ENCODE measurements around the gene ACP1.

Gene ACP1

DNA sequence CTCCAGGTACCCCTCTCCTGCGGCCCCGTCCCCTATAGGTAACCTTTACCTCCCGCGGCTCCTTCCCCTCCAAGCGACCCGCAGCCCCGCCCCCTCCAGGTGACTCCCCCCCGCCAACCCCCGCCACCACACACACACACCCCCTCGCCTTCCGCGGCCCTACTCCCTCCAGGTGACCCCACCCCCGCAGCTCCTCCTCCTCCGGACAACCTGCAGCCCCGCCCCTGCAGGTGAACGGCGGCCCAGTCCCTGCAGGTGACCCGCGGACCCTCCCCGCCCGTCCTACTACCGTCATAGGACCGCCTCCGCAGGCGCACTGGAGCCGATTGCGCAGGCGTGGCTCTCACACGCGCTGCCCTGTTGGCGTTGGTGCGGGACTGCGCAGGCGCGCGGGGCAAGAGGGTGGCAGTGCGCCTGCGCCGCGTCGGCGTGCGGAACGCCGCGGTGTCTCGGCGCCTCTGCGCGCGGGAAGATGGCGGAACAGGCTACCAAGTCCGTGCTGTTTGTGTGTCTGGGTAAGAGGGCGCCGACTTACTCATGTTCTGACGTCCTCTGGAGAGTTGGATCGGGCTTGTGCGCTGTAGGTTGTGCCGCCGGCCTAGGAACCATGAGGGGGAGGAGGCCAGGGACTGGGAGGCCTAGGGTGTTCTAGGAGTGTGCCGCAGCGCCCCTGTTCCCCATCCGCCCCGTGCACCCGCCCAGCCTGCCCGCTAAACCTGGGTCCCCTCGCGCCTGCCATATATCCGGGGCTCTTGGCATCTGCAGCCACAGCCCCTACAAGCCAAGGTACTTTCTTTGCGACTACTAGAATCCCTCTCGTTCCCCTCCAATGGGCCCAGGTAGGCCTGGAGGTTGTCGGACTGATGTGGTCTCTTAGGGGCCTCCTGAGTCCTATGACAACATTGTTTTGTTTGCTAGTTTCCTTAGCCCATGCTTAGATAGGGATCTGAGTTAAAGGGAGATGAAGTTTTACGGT lies at the start of gene ACP1:
ACP1 (plus strand) TSS at position 455 of the 976 bp plus-strand sequence; CDS start at position 473, 18 bp downstream.
- no peak for FAIRE-seq

DNA sequence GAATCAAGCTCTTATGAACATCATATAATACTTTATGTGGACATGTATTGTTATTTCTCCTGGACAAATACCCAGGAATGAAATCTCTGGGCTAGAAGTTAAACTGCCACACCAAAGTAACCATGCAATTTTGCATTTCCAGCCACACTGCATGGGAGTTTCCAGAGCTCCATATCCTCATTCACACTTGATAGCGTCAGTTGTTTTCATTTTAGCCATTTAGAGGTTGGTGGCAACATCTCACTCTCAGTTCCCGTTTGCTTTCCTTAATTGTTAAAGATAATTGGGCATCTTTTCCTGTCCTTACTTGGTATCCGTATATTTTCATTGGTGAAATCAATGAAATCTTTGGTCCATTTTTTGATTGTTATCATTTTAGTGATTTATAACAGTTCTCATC lies 48.7 kb upstream of the ACP1 start:
- FAIRE-seq: no peak

DNA sequence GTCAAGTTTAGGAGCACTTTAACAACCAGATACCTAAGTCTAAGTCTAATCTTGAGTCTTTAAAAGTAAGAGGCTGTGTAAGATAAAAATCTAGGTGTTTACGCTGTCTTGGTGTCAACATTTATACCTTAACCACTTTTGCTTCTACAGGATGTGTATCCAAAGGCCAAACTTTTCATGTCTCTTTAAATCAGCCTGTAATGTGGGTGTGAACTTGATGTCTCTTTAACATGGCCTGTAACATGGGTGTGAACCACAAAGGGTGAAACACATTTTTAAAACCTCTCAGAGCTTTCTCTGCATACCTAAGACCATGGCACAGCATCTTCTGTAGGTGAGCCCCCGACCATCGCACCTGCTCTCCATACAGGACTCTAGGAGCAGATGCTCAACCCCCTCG lies 41.3 kb upstream of the ACP1 start:
- FAIRE-seq: no peak

DNA sequence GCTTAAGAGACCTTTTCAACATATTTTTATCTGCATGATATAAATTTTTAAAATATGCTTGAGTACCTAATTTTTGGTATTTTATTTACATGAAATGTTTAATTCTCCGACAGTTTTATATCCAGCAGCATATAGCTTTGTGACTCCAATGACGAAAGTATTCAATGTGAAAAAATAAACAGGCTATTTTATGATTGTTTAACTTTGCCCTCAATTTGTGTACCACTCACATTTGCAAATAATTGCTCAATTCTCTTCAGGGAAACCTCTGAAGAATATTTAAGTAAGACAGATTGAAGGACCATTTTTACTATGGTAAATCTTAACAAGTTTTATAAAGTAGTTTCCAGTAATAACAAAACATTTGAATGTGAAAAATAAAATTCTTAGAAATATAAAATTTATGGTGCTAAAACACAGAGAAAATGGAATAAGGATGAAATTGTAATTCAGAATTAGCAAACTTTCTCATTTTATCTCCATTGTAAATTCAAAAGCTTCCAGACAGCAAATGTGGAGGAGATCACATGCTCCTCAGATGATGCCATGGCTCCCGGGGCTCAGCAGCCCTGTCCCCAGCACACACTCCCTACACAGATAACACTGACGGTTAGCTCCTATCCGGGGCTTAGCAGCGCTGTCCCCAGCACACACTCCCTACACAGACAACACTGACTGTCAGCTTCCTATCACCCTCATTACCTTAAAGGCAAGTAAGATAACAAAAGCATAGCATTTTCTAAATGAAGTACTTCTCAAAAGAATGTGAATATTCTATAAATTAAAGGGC lies 40.6 kb upstream of the ACP1 start:
- FAIRE-seq: no peak

DNA sequence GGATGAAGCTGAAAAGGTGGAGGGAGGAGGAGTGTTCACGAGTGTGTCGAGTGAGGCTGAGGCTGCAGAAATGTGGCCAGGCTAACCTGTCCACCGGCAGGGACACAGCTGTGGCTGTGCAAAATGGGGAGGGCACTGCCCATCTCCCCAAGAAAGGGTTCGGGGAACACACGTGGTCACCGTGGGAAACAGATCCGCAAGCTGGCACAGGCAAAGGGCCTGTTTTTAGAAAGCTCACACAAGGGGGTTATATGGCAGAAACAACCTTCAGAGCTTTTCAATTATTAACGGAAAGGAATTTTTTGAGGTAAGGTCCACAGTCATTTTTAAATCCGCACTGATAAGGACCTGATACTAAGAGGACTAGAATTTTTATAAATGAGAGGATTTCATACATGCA lies 36.6 kb upstream of the ACP1 start:
- FAIRE-seq: no peak

DNA sequence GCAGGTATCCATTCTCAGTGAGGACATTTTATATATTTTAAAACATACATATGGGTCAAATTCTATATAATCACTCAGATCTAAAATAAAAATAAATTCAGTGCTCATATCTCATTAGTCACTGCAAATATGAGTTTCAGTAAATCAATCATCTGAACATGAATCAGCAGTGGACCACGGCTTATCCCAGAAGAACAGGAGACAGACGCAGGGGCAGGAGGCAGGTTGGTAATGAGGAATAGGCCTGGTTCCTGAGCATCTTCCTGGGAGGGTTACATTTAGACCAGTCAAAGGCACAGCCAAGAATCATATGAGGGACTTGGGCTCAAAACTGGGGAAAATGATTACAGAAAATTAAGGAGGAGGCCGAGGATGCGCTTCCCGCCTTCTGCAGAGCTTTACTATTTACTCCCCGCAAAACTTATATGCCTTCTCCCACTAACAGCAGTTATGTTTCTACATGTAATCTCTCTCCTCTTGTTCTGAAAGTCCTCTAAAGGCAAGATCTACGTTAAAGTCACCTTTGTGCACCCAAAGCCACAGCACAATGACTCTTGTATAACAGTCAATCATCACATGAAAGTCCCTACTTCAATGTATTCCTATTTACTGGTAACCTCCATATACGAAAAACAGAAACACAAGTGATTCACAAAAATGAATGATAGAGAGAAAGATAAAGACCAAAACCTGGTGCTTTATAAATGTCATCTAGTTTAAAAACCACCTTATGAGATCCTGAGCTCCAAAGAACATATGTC lies 36.0 kb upstream of the ACP1 start:
- no peak for FAIRE-seq

DNA sequence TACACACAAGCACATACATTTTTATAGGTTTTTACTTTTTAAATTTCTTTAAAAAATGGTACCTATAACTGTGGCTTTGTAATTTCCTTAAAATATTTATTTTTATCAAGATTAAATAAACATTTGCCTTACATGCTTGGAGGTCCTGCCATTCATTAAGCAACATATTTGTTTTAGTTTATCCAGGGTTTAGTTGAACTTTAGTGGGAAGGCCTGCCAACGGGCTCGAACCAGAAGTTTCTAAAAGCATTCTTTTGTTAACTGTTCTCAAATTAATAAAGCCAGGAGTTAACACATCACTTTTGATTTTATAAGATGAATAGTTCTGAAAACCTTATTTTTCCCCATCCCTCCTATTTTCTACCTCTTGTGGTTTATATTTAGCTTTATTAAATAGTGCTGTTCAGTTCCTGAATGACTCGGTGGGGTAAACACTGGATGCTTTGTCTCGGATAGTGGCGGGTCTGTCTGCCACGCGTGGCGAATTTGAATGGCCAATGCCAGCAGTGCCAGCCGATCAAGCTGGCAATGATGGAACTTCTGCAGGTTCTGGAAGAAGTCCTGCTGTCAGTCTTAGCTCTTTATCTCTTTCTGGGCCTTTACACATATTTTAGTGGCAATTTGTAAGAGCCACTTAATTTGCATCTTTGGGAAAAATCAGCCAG lies 33.1 kb upstream of the ACP1 start:
- no peak for FAIRE-seq

DNA sequence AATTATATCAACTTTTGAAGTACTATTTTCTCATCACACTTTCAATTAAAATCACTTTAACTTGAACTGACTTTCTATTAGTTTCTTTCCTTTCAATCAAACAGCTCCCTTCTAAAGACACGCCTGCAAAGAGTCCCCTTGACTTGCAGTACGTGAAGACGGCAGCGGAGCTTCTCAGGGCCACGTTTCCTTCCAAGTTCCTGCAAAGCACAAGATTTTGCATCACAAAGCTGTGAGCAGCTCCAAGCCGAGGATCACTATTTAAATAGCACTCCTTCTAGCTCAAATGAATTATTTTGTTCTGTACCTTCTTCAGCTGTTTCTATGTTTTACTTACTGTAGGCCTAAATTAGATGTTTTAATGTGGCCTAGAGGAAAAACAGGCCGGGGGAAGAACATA lies 31.7 kb upstream of the ACP1 start:
- FAIRE-seq: no peak

DNA sequence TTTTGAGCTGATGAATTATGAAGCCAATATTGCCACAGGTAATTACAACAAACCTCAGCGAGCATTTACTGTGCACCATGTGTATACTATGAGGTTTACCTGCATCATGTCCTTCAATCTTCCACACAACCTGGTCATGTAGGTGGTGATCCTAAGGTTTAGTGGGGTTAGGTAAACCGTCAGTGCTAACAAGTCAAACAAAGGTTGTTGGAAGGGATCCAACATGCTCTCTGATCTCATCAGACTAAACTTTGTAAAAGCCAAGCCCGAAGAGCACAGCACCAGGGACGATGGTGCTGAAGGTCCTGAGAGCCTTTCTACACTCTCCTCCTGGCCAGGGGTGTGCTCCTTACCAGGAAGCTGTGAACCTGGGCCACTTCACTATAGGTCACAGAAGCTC lies 30.3 kb upstream of the ACP1 start:
- no peak for FAIRE-seq

DNA sequence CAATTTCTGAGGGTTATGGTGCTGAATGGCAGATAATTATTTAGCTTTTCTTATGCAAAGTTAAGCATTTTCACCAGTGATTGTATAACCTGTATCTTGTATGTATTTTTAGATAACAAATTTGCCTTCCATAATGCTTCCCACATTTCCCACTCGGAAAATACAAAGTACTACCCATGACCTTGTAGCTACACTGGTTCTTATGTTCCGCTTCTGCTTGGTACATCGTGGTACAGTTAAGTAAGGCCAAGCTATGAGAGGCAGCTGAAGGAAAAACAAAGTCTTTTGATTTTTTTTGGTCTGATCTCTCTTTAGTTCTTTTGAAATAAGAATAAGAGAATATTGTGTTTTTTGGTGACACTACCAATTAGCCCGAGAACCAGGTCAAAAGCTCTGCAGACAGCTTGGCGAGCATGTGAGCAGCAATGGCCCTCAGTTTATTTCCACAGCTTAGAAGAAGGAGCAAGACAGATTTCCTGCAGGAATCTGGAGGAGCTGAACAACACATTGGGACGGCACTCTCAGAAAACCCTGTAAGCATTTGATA lies 27.7 kb upstream of the ACP1 start:
- FAIRE-seq: no peak

DNA sequence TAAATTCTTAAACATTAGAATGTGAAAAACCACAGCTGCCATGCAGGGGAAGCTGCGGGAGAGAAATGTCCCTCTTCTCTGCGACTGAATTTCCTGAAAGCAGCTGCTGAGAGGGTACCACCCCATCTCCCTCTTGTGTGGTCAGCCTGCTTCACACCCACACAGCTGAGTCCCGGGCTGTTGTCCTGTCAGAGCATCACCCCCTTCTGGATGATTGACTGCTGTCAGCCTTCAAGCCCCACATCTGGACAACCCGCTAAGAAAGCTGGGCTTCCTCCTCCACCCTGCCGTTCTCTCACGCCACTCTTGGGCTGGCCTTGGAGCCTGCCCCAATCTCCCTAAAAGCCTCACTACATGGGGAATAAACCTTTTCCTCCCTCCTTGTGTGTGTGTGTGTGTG lies 26.9 kb upstream of the ACP1 start:
- no peak for FAIRE-seq

DNA sequence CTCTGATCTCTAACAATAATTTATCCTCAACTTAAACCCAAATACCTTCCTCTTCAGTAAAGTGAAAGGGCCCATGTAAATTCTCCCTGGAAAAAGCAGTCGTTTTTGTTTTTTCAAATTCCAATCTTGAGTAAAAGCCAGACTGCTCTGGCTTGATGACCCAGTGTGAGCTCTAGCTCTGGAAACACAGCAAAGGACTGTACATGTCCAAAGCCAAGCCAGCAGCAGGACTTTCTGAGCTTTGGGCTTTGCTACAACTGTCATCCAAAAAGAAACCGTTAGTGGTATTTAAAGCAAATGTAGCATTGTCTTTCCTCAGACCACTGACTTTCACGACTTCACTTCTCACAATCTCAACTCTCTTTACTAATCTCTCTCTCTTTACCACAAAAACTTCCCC lies 26.3 kb upstream of the ACP1 start:
- no peak for FAIRE-seq

DNA sequence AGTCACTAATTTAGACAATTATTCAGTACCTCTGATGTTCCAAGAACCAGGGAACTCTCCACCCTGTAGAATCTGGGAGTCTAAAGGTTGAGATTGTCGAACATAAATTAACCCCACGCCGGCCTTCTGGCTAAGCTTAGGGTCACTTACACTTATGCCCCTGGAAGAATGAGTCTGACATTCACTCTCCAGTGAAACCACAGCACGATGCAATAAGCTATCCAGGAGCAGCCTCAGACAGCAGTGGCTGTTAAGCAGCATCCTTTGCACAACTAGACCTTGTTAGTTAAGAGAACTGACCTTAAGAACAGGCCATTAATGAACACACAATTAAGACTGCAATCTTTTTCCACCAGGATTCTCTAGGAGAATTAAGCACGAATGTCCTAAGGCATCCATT lies 25.9 kb upstream of the ACP1 start:
- no peak for FAIRE-seq

DNA sequence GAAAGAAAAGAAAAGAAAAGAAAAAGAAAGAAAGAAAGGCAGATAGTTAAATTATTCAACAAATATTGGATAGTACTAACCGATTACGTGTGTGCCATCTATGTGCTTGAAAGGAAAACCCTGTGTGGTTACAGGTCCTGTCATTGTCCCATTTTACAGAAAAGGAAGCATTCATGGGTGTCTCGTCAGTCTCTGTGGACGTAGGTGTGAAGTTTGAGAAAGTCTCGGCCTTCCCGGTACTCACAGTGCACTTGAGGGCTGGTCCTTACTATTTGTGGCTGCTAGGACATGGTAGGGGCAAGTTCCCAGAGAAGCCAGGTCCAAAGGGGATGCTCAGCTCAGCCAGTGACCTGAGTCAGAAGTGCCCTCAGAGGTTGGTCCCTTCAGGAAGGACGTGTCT lies 20.2 kb upstream of the ACP1 start:
- no peak for FAIRE-seq

DNA sequence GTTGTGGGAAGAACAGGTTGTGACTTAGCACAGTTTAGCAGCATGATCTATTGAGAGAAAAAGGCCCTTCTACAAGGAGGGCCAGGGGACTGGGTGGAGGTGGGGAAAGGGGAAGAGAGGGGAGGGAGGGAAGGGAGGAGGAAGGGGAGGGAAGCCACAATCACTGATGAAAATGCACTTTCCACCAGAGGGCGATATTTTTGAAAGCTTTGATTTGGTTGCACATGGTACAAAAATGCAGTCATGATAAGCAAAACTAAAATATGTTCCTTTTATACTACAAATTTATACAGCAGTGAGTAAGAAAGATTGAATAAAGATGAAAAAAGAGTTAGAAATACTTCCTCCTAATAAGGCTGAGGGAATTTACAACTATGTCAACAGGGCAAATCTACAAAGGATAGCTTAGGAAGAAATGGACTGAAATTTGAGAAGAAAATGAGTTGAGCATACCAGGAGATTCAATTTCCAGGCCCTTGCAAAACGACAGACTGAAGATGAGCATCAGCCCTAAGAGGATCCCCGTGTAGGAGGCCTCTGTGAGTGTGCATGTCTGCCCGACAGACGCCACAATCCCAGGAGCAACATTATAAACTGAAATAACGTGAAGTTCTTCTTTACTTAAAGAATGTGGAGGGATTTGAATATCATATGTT lies 18.1 kb upstream of the ACP1 start:
- FAIRE-seq: no peak

DNA sequence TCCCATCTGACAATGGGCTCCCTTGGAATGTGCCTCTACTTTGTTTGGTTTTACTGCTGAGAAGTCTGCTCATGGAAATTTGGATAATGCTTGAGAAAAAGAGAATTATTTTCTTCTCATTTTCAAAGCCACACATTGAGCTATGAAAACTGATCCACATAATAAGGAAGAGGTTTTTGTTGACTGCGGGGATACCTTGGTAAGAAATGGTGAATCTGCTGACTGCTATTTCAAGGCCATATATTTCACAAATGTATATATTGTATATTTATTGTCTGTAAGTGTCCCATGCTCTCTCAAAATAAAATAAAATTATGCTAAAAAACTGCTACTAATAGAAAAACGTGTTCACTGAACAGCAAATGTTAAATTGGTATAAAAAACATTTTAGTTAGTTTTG lies 16.0 kb upstream of the ACP1 start:
- no peak for FAIRE-seq

DNA sequence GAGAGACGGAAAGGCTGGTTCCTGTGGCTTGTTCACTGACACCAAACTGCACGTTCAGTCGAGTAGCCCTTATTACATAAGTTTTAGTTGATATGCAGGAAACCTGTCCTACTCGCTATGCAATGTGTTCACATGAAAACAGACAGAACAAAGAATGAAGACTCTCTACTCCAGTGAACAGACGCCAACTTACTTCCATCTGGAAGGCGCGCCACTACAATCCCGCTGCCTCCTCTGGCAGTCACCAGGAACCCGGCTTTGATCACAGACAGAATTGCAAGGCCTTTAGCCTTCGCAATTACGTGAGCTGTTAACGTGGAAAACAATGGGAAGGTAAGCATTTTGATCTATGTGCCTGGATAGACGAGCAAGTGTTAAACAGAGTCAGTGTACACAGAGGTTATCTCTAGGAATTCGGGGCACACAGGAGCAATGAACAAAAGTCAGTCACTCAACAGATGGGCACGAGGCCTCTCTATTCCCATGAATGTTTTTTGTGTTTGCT lies 15.2 kb upstream of the ACP1 start:
- no peak for FAIRE-seq

DNA sequence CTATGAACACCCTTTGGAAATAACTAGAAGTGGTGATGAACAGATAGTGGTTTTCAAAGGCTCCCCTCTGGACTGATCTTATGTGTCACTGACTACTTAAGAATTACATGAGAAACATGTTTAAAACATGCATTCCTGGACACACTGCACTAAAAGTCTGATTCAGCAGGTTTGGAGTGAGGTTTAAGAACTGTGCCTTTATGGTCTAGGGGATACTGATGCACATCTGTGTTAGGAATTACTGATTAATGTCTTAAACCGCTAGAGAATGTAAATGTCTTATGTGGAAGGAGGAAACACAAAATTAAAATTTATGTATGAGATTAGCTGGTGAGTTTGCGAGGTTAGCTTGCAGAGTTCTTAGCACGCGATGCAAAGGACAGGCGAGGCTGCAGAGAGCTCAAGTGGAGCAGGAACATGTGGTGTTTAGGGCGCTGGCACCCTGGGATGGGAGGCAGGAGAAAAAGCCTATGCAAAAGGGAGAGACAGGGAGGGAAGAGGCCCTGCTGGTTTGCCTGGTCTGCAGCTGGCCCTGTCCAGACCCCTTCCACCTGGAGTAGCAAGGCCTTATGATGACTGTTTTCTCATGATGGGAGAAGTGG lies 12.6 kb upstream of the ACP1 start:
- no peak for FAIRE-seq

DNA sequence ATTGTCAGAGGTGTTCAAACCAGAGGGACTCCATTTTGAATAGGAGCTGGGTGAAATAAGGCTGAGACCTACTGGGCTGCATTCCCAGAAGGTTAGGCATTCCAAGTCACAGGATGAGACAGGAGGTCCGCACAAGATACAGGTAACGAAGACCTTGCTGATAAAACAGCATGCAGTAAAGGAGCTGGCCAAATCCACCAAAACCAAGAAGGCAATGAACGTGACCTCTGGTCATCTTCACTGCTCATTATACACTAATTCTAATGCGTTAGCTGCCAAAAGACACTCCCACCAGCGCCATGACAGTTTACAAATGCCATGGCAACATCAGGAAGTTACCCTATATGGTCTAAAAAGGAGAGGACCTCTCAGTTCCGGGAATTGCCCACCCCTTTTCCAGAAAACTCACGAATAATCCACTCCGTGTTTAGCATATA lies 11.5 kb upstream of the ACP1 start:
- no peak for FAIRE-seq

DNA sequence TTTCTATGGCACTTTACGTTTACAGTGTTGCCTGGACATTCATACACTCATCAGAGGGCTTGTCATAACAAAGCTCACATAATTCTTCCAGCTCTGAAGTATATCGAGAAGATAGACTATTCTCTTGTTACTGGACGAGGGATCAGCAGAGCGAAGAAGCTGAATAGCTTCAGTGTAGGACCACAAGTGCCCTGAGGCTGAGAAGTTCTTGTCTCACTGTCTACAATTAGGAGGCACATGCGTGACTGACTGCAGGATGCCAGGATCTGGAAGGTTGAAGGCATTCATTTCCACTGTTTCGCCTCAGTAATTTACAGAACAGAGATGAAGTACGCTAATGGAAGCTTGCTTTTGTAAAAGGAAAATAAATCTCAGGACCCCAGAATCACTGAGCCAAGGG lies 10.5 kb upstream of the ACP1 start:
- FAIRE-seq: no peak

DNA sequence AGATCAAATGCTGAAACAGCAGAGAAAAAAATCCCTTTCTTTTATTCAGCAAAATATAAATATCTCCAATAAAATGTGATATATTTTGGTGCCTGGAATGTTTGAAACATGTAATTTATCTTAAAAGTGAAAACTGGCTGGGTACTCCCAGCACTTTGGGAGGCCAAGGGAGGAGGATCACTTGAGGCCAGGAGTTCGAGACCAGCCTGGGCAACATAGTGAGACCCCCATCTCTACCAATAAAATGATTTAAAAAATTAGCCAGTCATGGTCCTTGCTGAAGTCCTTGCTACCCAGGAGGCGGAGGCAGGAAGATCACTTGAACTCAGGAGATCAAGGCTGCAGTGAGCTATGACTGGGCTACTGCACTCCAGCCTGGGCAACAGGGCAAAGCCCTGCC lies 9.6 kb upstream of the ACP1 start:
- FAIRE-seq: no peak
